SIG-M5 treated with dmso at 0.1 percent for 504 hours (cell line): ENCODE data around the gene GALNT2.

Experiments used
- DNase-seq: peaks from one replicate; lab custom pipeline; 2025; ENCODE audit not compliant: unreplicated experiment; lab: John Stamatoyannopoulos, UW

Gene GALNT2

GRCh38 chr1:230200276-230200675 is 133.2 kb downstream of the GALNT2 start:
- DNase-seq: no peak

GRCh38 chr1:230201445-230201844 is 134.4 kb downstream of the GALNT2 start:
- DNase-seq: no peak

DNA sequence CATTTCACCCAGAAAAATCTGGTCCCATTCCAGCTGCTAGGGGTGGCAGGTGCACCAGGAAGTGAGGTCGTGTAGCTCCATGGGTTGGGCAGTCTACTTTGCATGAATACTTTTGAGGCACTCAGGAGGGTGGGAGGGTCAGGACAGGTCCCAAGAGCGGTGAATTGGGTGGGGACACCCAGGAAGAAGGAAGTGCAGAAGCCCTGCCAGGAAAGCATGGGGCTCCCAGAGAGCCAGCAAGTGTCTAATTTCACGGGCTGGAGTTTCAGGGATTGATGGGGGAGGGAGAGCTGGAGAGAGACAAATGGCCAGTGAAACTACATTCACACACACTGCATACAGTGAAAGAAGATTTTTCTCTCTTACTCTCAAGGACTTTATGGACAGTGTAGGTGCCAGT is 137.8 kb downstream of the GALNT2 start:
- DNase-seq: no peak

DNA sequence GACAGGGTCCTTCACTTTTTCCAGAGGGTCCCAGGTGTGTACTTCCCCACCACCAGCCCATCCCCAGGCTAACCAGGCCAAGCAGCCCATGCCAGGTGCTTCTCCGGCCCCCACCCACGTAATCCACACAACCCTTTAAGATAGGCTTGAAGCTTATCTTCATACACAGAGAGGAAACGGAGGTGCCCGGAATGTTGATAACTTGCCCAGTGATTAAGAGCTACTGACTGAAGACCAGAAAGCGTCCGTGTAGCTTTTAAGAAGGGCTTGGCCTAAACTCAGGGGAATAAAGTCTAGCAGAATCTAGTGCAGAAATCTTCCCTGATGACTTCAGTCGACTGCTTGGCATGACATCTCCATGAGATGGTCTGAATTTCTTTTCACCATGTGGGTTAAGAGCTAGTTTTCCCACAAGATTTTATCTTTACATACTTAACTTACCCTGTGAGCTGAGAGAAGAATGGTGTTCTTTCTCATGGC is 138.7 kb downstream of the GALNT2 start:
- no peak for DNase-seq

- no peak for DNase-seq
Observed at GRCh38 chr1:230206207-230206606, 139.2 kb downstream of the GALNT2 start.

- DNase-seq: no peak
Observed at GRCh38 chr1:230206976-230207375, 139.9 kb downstream of the GALNT2 start.

DNA sequence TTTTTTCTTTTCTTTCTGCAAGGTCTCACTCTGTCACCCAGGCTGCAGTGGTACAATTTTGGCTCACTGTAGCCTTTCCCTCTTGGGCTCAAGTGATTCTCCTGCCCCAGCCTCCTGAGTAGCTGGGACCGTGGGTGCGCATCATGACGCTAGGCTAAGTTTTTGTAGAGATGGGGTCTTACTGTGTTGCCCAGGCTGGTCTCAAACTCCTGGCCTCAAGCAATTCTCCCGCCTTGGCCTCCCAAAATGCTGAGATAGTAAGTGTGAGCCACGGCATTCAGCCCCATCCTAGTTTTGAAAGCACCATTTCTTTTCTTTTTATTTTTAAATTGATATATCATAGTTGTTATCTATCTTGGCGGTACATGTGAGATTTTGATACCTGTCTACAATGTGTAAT is 140.6 kb downstream of the GALNT2 start:
- DNase-seq: no peak

GRCh38 chr1:230208619-230209261 is 141.7 kb downstream of the GALNT2 start:
- DNase-seq: no peak

GRCh38 chr1:230210326-230210980 is 143.4 kb downstream of the GALNT2 start:
- DNase-seq: no peak

DNA sequence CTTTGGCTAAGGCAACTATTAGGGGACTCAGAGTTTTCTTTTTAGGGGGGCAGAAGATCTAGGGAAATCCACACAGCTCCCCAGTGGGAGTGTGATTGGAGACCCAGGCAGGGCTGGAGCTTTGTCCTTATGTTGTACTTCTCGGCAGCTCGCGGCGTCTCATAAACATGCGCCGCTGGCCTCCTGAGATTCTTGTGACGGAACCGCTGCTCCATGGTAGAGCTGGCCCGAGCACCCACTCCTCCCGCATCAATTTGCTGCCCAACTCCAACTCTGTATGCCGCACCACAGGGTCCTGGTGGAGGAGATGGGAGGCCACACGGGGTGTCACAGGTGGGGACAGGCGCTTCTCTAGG is 143.9 kb downstream of the GALNT2 start:
- DNase-seq: no peak

GRCh38 chr1:230211436-230212145 is 144.6 kb downstream of the GALNT2 start:
- no peak for DNase-seq

GRCh38 chr1:230212405-230212936 is 145.4 kb downstream of the GALNT2 start:
- no peak for DNase-seq

- no peak for DNase-seq
Observed at GRCh38 chr1:230215031-230215430, 148.0 kb downstream of the GALNT2 start.

DNA sequence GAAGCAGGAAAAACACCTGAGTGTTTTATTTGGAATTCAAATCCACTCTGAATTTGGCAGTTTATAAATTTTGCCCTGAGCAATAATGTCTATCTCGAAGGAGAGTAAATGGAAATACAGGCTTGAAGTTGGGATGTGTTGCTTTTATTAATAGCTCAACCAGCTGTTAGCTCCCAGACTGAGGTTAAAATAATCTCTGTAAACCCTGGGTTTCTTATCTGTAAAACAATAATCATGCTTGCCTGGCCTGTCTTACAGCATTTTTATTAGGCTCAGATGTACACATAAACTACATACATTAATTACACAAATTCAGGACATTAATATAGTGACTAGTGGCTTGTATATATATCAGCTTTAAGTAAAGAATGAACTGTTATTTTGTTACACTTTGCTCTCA is 148.5 kb downstream of the GALNT2 start:
- no peak for DNase-seq

GRCh38 chr1:230216896-230217295 is 149.9 kb downstream of the GALNT2 start:
- no peak for DNase-seq

GRCh38 chr1:230218667-230219066 is 151.6 kb downstream of the GALNT2 start:
- DNase-seq: no peak

GRCh38 chr1:230219174-230220067 is 152.4 kb downstream of the GALNT2 start:
- DNase-seq: no peak

DNA sequence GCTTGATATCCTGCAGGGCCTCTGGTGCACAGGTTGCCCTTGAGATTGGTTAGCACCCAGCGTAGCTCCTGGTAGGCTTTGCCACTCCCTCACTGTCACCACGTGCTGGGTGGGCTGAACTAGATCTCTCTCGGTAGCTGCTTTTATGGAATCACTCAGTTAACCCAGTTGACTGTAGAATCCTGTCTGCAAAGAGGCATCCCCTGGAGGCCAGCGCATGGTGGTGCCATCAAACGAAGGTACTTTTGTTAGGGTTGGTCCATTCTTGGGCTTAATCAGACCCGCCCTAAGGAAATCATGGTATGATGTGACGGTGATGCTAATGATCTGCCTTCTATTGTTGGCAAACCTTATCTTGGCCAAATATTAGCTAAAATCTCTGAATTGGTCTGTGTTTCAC is 153.4 kb downstream of the GALNT2 start:
- DNase-seq: no peak

DNA sequence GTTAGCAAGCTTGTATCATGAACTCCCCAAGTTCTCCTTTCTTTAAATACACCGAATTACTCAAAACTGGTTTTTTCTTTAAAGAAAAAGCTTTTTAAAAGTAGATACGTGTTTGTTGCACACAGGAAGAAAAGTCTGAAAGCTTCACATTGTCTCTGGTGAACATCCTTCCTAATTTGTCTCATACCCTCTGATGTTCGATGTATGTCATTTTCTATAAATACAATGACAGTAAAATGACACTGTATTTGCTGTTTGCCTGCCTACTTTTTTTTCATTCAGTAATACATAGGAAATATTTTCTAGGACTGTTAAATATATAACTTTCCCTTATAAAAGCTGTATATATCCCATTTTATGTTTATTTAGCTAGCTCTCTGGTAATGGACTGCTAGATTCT is 153.9 kb downstream of the GALNT2 start:
- DNase-seq: no peak

GRCh38 chr1:230222678-230223077 is 155.6 kb downstream of the GALNT2 start:
- DNase-seq: no peak
